Smooth muscle cell (in vitro differentiated cells): ENCODE measurements around the gene MACROD2. TPM values are rescaled to one million over a fixed set of nuclear protein-coding genes. Genes with fewer than 3 reads are reported as not detected.

Experiments used
- DNase-seq: peaks from one replicate; lab custom pipeline; 2025; ENCODE audit not compliant: unreplicated experiment; lab: John Stamatoyannopoulos, UW
- H2AFZ ChIP-seq: fragments of 200-600 bp; sonication (generic); 2 replicates; pipeline ENCODE4 v1.6.0; 2016; ENCODE audit warnings: antibody characterized with exemption, low read depth, mild to moderate bottlenecking
- H3F3A ChIP-seq: fragments of 200-600 bp; sonication (generic); 2 replicates; pipeline ENCODE4 v1.6.0; 2017; ENCODE audit warnings: antibody characterized with exemption, low read depth
- H3K27ac ChIP-seq: fragments of 200-600 bp; sonication (generic); 2 replicates; pipeline ENCODE4 v1.5.1; 2016; ENCODE audit warnings: low read depth, mild to moderate bottlenecking
- H3K27me3 ChIP-seq: fragments of 200-600 bp; sonication (generic); 2 replicates; pipeline ENCODE4 v1.6.1; 2016; ENCODE audit warnings: low read depth, mild to moderate bottlenecking
- H3K36me3 ChIP-seq: fragments of 200-600 bp; sonication (generic); 2 replicates; pipeline ENCODE4 v1.5.1; 2016; ENCODE audit warnings: low read depth
- H3K4me1 ChIP-seq: fragments of 200-600 bp; sonication (generic); 2 replicates; pipeline ENCODE4 v1.5.1; 2016; ENCODE audit warnings: low read depth
- H3K4me2 ChIP-seq: fragments of 200-600 bp; sonication (generic); 2 replicates; pipeline ENCODE4 v1.6.0; 2016; ENCODE audit warnings: mild to moderate bottlenecking
- H3K4me3 ChIP-seq: fragments of 200-600 bp; sonication (generic); 2 replicates; pipeline ENCODE4 v1.5.1; 2016; ENCODE audit warnings: mild to moderate bottlenecking
- H3K79me2 ChIP-seq: fragments of 200-600 bp; sonication (generic); 2 replicates; pipeline ENCODE4 v1.6.0; 2016; ENCODE audit warnings: low read depth, mild to moderate bottlenecking
- H3K9ac ChIP-seq: fragments of 200-600 bp; sonication (generic); 2 replicates; pipeline ENCODE4 v1.6.0; 2016; ENCODE audit warnings: low read depth
- H3K9me3 ChIP-seq: fragments of 200-600 bp; sonication (generic); replicated peaks from 2 replicates; pipeline ENCODE4 v1.5.1; 2016; ENCODE audit warnings: low read depth
- H4K20me1 ChIP-seq: fragments of 200-600 bp; sonication (generic); 2 replicates; pipeline ENCODE4 v1.6.0; 2016; ENCODE audit warnings: low read depth
- WGBS: methylation state at CpG from one replicate; pipeline ENCODE4 v1.1.7; 2016; ENCODE audit warnings: low lambda C conversion rate; 5-methylcytosine and 5-hydroxymethylcytosine counted together
- polyA plus RNA-seq: library from polyadenylated mRNA; unstranded; fragments of >200 nt; fragmentation: Nextera tagmentation; extraction: Ambion mirVana; gene quantifications from 2 replicates; pipeline ENCODE4 v1.2.1, GENCODE V29; 2016
- total RNA-seq: library from RNA; depleted of rRNA; stranded (reverse); fragments of >200 nt; gene quantifications from 2 replicates; pipeline ENCODE4 v1.2.3, GENCODE V29; 2014
- TF ChIP-seq, protein P1 (sequence below): fragments of 200-600 bp; sonication (generic); IDR thresholded peaks from 2 replicates; pipeline ENCODE4 v1.5.1; 2017; ENCODE audit warnings: borderline replicate concordance, mild to moderate bottlenecking, antibody characterized with exemption; ENCODE audit not compliant: insufficient read depth, poor library complexity, severe bottlenecking

Gene MACROD2
- total and polyA plus RNA-seq, 2 experiments from 2014 or later, result 0.04 to 0.32 TPM

DNA sequence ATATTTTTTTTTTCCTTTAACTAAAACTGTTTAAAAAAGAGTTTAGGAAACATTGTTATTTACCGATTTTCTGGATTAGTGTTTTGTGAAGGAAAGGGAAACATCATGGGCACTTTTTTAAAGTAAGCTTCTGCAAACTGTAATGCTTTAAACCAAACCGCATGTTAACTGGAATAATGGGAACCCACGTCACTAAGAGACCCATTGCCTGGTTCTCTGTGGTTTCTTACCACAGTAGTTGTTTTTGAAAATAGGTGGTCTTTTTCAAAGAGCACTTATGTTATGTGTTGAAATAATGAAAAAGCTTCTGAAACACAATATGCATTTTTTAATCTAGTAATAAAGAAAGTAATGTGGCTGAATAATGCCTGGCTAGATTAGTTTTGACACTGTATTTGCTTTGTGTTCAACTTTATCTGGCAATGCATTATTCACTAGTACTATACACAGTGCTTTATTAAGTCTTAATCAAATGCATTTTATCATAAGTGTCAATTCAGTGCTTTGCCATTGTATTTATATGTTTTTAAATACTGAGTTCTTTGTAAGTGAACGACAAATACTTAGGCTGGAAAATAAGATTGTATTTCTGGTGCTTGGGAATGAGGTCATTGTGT, 1096.2 kb downstream of the MACROD2 start:
- H3K79me2 ChIP-seq, result no peaks in the 10 kb centered on the region
- H4K20me1 ChIP-seq, result no peaks in the 10 kb centered on the region

DNA sequence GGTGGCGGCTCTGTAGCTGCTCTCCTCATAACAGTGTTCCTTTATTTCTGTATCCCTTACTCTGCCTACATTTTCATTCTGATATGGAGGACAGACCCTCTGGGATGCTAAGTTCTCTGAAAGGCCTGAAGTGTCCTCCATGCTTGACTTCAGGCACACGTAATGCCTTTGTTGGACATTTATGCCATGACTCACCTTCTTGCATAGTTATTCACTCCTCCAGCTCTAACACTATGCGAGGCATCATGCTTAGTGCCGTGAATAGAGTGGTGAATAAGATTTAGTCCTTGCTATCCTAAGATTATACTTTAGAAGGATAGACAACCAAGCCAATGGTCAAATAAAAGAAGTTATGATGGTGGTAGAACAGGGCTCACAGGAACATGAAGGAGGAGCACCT, 1103.0 kb downstream of the MACROD2 start:
- Histone ChIP-seq H2AFZ (no peak overlapping the region), H3K27ac (no peak overlapping the region), H3K27me3 (no peaks in the 10 kb centered on the region), H3K4me2 (no peak overlapping the region), H4K20me1 (no peaks in the 10 kb centered on the region), H3F3A (no peaks in the 10 kb centered on the region), H3K4me3 (no peak overlapping the region), H3K4me1 (no peaks in the 10 kb centered on the region), H3K9ac (no peak overlapping the region), H3K36me3 (no peaks in the 10 kb centered on the region), H3K9me3 (no peaks in the 10 kb centered on the region), H3K79me2 (no peaks in the 10 kb centered on the region)
- 84% methylated on average over 4 of the region's 4 CpGs for WGBS
- no peak for DNase-seq
- TF ChIP-seq, protein P1, sequence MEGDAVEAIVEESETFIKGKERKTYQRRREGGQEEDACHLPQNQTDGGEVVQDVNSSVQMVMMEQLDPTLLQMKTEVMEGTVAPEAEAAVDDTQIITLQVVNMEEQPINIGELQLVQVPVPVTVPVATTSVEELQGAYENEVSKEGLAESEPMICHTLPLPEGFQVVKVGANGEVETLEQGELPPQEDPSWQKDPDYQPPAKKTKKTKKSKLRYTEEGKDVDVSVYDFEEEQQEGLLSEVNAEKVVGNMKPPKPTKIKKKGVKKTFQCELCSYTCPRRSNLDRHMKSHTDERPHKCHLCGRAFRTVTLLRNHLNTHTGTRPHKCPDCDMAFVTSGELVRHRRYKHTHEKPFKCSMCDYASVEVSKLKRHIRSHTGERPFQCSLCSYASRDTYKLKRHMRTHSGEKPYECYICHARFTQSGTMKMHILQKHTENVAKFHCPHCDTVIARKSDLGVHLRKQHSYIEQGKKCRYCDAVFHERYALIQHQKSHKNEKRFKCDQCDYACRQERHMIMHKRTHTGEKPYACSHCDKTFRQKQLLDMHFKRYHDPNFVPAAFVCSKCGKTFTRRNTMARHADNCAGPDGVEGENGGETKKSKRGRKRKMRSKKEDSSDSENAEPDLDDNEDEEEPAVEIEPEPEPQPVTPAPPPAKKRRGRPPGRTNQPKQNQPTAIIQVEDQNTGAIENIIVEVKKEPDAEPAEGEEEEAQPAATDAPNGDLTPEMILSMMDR, result no peak

More for the DNA sequence above, 1096.2 kb downstream of the MACROD2 start:
- Histone ChIP-seq H3K4me1 (no peaks in the 10 kb centered on the region), H3K9ac (no peak overlapping the region), H3F3A (no peaks in the 10 kb centered on the region), H3K36me3 (no peaks in the 10 kb centered on the region), H3K4me3 (no peak overlapping the region), H3K27me3 (no peaks in the 10 kb centered on the region), H3K27ac (no peak overlapping the region), H3K4me2 (no peak overlapping the region), H3K9me3 (no peaks in the 10 kb centered on the region), H2AFZ (no peak overlapping the region)
- WGBS, result 84% methylated on average over 4 of the region's 4 CpGs
- TF ChIP-seq, protein P1, result no peak
- DNase-seq, result no peak

DNA sequence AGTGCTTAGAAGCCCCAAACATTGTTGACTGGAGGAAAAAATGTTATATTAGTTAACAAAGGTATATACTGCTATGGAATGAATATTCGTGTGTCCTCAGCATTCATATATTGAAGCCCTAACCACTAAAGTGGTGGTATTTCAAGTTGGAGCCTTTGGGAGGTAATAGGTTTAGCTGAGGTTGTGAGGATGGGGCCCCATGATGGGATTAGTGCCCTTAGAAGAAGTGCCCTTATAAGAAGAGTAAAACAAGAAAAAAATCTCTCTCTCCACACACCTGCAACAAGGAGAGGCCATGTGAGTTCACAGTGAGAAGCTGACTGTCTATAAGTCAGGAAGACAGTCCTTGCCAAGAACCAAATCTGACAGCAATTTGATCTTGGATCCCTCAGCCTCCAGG, 1103.8 kb downstream of the MACROD2 start:
- no peak overlapping the region for H3K9ac ChIP-seq
- no peaks in the 10 kb centered on the region for H3K79me2 ChIP-seq
- H3K4me1 ChIP-seq, result no peaks in the 10 kb centered on the region
- H3K27ac ChIP-seq, result no peak overlapping the region
- no peaks in the 10 kb centered on the region for H3F3A ChIP-seq
- H3K27me3 ChIP-seq, result no peaks in the 10 kb centered on the region
- no peak for DNase-seq
- no peaks in the 10 kb centered on the region for H3K36me3 ChIP-seq
- H4K20me1 ChIP-seq, result no peaks in the 10 kb centered on the region
- H3K9me3 ChIP-seq, result no peaks in the 10 kb centered on the region
- 89% methylated on average over 1 of the region's 1 CpG for WGBS
- no peak overlapping the region for H3K4me2 ChIP-seq
- H3K4me3 ChIP-seq, result no peak overlapping the region
- TF ChIP-seq, protein P1, result no peak
- H2AFZ ChIP-seq, result no peak overlapping the region

DNA sequence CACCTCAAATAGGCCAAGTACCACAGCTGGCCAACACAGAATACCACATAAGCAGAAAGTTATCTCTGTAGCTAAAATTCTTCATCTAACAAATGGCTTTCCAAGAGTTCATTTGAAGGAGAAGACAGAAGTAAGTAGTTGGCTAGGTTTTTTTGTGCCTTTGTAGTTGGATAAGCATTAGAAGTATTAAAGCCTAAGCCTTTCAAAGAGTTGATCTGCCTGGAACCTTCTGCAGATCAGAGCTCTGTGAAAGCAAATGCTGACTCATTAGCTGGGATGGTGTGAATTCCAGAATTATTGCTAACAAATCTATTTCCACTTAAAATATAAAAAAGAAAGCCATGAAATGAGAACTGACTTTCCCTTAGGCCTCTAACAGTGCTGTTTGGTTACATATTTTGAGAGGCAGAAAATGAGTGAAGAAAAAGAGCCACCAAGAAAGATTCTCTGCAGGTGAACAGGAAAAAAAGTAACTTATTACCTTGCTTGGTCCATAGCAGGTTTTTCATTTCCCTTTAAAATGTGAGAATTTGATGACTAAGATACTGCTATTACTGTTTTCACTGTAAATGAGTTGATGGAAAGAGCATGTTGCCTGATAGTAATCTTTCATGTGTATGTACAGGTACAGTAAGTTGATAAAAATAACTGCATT, 1105.3 kb downstream of the MACROD2 start:
- no peak overlapping the region for H3K4me2 ChIP-seq

More for the DNA sequence above, 1105.3 kb downstream of the MACROD2 start:
- Histone ChIP-seq H4K20me1 (no peaks in the 10 kb centered on the region), H3K9ac (no peak overlapping the region), H3K9me3 (no peaks in the 10 kb centered on the region), H3K79me2 (no peaks in the 10 kb centered on the region), H3K4me3 (no peak overlapping the region), H3K36me3 (no peaks in the 10 kb centered on the region), H3K27me3 (no peaks in the 10 kb centered on the region), H2AFZ (no peak overlapping the region), H3K4me1 (no peaks in the 10 kb centered on the region), H3F3A (no peaks in the 10 kb centered on the region), H3K27ac (no peak overlapping the region)
- no peak for DNase-seq
- TF ChIP-seq, protein P1, result no peak
